HEK293T (cell line): Measurements from ENCODE around the gene ART1.

Experiments
- ARNT ChIP-seq: fragments of 450-650 bp; IDR thresholded peaks from 2 replicates; pipeline ENCODE4 v1.6.1; 2017; ENCODE audit warnings: mild to moderate bottlenecking
- CTBP1 ChIP-seq: fragments of 450-650 bp; IDR thresholded peaks from 2 replicates; pipeline ENCODE4 v1.6.1; 2016; ENCODE audit warnings: borderline replicate concordance
- ELF4 ChIP-seq: fragments of 450-650 bp; IDR thresholded peaks from 2 replicates; pipeline ENCODE4 v1.6.1; 2017; ENCODE audit warnings: antibody characterized with exemption
- FOXA1 ChIP-seq: fragments of 450-650 bp; IDR thresholded peaks from 2 replicates; pipeline ENCODE4 v1.6.1; 2016; ENCODE audit warnings: mild to moderate bottlenecking
- FOXM1 ChIP-seq: fragments of 450-650 bp; IDR thresholded peaks from 2 replicates; pipeline ENCODE4 v1.6.1; 2017; ENCODE audit warnings: mild to moderate bottlenecking, borderline replicate concordance
- NFRKB ChIP-seq: fragments of 450-650 bp; IDR thresholded peaks from 2 replicates; pipeline ENCODE4 v1.6.1; 2016; ENCODE audit warnings: mild to moderate bottlenecking, moderate library complexity
- TARDBP ChIP-seq: fragments of 450-650 bp; IDR thresholded peaks from 2 replicates; pipeline ENCODE4 v1.6.1; 2016
- TF ChIP-seq, protein P1 (sequence below): fragments of 450-650 bp; IDR thresholded peaks from 2 replicates; pipeline ENCODE4 v1.6.1; 2016

- no peak for TF ChIP-seq TARDBP
- TF ChIP-seq, protein P1, sequence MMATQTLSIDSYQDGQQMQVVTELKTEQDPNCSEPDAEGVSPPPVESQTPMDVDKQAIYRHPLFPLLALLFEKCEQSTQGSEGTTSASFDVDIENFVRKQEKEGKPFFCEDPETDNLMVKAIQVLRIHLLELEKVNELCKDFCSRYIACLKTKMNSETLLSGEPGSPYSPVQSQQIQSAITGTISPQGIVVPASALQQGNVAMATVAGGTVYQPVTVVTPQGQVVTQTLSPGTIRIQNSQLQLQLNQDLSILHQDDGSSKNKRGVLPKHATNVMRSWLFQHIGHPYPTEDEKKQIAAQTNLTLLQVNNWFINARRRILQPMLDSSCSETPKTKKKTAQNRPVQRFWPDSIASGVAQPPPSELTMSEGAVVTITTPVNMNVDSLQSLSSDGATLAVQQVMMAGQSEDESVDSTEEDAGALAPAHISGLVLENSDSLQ: no peak
- TF ChIP-seq FOXM1: no peak
- TF ChIP-seq CTBP1: no peak
- no peak for TF ChIP-seq ELF4
- no peak for TF ChIP-seq NFRKB
- TF ChIP-seq ARNT: no peak
- TF ChIP-seq FOXA1: no peak
Observed at GRCh38 chr11:3637201-3637600, 7.7 kb upstream of the ART1 start.
